H1 (cell line): Measurements from ENCODE around the gene CBR3. TPM values are rescaled to one million over a fixed set of nuclear protein-coding genes. Genes with fewer than 3 reads are reported as not detected.

Experiments used
- CTCF ChIA-PET: fragments of 300-600 bp; sonication (Branson Sonifier 250); formaldehyde crosslinking; loops from one replicate; lab custom pipeline; 2021; ENCODE audit not compliant: partially characterized antibody; lab: Charles Lee
- POLR2A ChIA-PET: fragments of 300-600 bp; sonication (Branson Sonifier 250); formaldehyde crosslinking; loops from one replicate; lab custom pipeline; 2021; ENCODE audit warnings: inconsistent platforms; ENCODE audit not compliant: partially characterized antibody; lab: Charles Lee
- DNase-seq, 2 experiments: peaks; one replicate each; pipeline versions ENCODE4 v3.0.0 to v3.0.0-alpha.2; 2010 to 2022; ENCODE audit warnings: low spot score in 2 of 2, low read depth in 1 of 2, mixed read lengths in 1 of 2
- FAIRE-seq: peaks from 2 replicates; lab custom pipeline; 2011; peaks lifted over from hg19 to GRCh38; lab: Jason Lieb, UNC
- H2AFZ ChIP-seq: 2 replicates; pipeline ENCODE4 v1.8.1; 2012; ENCODE audit warnings: low read length, inconsistent platforms
- H2AK5ac ChIP-seq: 2 replicates; pipeline ENCODE4 v1.6.1; 2013; ENCODE audit warnings: low read depth, low read length
- H2BK120ac ChIP-seq: replicated peaks from 2 replicates; pipeline ENCODE3; 2013; ENCODE audit warnings: low read depth, low read length, inconsistent platforms
- H2BK12ac ChIP-seq: 2 replicates; pipeline ENCODE4 v1.6.1; 2013; ENCODE audit warnings: low read depth, low read length
- H2BK15ac ChIP-seq: 2 replicates; pipeline ENCODE4 v1.6.1; 2013; ENCODE audit warnings: low read length
- H2BK20ac ChIP-seq: 2 replicates; pipeline ENCODE4 v1.6.1; 2013; ENCODE audit warnings: low read length
- H2BK5ac ChIP-seq: 2 replicates; pipeline ENCODE4 v1.6.1; 2013; ENCODE audit warnings: low read depth, low read length
- H3K14ac ChIP-seq: 2 replicates; pipeline ENCODE4 v1.6.1; 2013; ENCODE audit warnings: inconsistent platforms; ENCODE audit not compliant: insufficient read length
- H3K18ac ChIP-seq: 2 replicates; pipeline ENCODE4 v1.6.1; 2013; ENCODE audit warnings: low read length; ENCODE audit errors: extremely low read depth
- H3K23ac ChIP-seq: 2 replicates; pipeline ENCODE4 v1.6.1; 2013; ENCODE audit warnings: inconsistent platforms; ENCODE audit not compliant: insufficient read length
- H3K23me2 ChIP-seq: 2 replicates; pipeline ENCODE4 v1.6.1; 2013; ENCODE audit warnings: low read depth, low read length
- H3K27ac ChIP-seq: 2 replicates; pipeline ENCODE4 v1.6.1; 2011; ENCODE audit warnings: low read depth, low read length, inconsistent platforms
- H3K27me3 ChIP-seq, 4 experiments: replicated peaks in 1 of 4; 1 replicate in 1 of 4; 2 replicates in 3 of 4; pipeline versions ENCODE4 v1.6.1 to v1.8.1; 2011 to 2013; ENCODE audit warnings: low read length in 3 of 4, mild to moderate bottlenecking in 3 of 4, inconsistent platforms in 2 of 4, mixed read lengths in 2 of 4, moderate library complexity in 1 of 4; ENCODE audit not compliant: control insufficient read depth in 3 of 4, insufficient read depth in 3 of 4; ENCODE audit errors: extremely low read depth in 1 of 4
- H3K36me3 ChIP-seq, 4 experiments: 2 replicates each; pipeline versions ENCODE4 v1.6.1 to v1.8.1; 2011 to 2013; ENCODE audit warnings: mild to moderate bottlenecking in 4 of 4, low read length in 3 of 4, moderate library complexity in 2 of 4, control low read depth in 1 of 4, inconsistent platforms in 1 of 4; ENCODE audit not compliant: insufficient read depth in 4 of 4, control insufficient read depth in 2 of 4
- H3K4ac ChIP-seq: replicated peaks from 2 replicates; pipeline ENCODE3; 2013; ENCODE audit warnings: low read length, low read depth, mixed read lengths, inconsistent platforms; ENCODE audit not compliant: insufficient read length
- H3K4me1 ChIP-seq, 4 experiments: replicated peaks in 1 of 4; 1 replicate in 1 of 4; 2 replicates in 3 of 4; pipeline versions ENCODE4 v1.6.1 to v1.8.1; 2011 to 2013; ENCODE audit warnings: low read length in 3 of 4, inconsistent platforms in 2 of 4, mixed read lengths in 1 of 4; ENCODE audit not compliant: insufficient read depth in 4 of 4, control insufficient read depth in 3 of 4
- H3K4me2 ChIP-seq, 2 experiments: 2 replicates each; pipeline versions ENCODE4 v1.6.1 to v1.8.1; 2011 to 2013; ENCODE audit warnings: low read depth in 2 of 2, low read length in 2 of 2, control low read depth in 1 of 2, inconsistent platforms in 1 of 2, mild to moderate bottlenecking in 1 of 2; ENCODE audit not compliant: insufficient read depth in 1 of 2
- H3K4me3 ChIP-seq, 4 experiments: fragments of 200-600, 300-600 bp in 1 of 4; sonication (generic), shearing (Covaris generic), sonication (Bioruptor Twin) in 1 of 4; 2 replicates each; pipeline versions ENCODE4 v1.5.1 to v1.8.1; 2011 to 2016; ENCODE audit warnings: low read length in 4 of 4, low read depth in 3 of 4, control low read depth in 2 of 4, inconsistent platforms in 2 of 4, mild to moderate bottlenecking in 2 of 4, mixed read lengths in 1 of 4, moderate library complexity in 1 of 4; ENCODE audit not compliant: insufficient read depth in 2 of 4; ENCODE audit errors: extremely low read depth in 1 of 4
- H3K56ac ChIP-seq: replicated peaks from 2 replicates; pipeline ENCODE3; 2013; ENCODE audit warnings: low read depth, mild to moderate bottlenecking, mixed read lengths, low read length, inconsistent platforms; ENCODE audit not compliant: insufficient read length
- H3K79me1 ChIP-seq: 2 replicates; pipeline ENCODE4 v1.6.1; 2013; ENCODE audit warnings: low read depth, low read length, control low read depth
- H3K79me2 ChIP-seq, 2 experiments: 2 replicates each; pipeline versions ENCODE4 v1.6.1 to v1.8.1; 2012 to 2013; ENCODE audit warnings: low read length in 2 of 2, mild to moderate bottlenecking in 2 of 2, inconsistent platforms in 1 of 2; ENCODE audit not compliant: insufficient read depth in 2 of 2, control insufficient read depth in 1 of 2
- H3K9ac ChIP-seq, 4 experiments: replicated peaks in 1 of 4; 1 replicate in 1 of 4; 2 replicates in 3 of 4; pipeline versions ENCODE4 v1.6.1 to v1.8.1; 2011 to 2013; ENCODE audit warnings: low read depth in 3 of 4, low read length in 3 of 4, control low read depth in 2 of 4, mild to moderate bottlenecking in 2 of 4, moderate library complexity in 2 of 4, inconsistent platforms in 1 of 4; ENCODE audit errors: extremely low read depth in 1 of 4
- H3K9me3 ChIP-seq, 2 experiments: 2 replicates each; pipeline versions ENCODE4 v1.6.1 to v1.8.1; 2012 to 2013; ENCODE audit warnings: mild to moderate bottlenecking in 2 of 2, moderate library complexity in 2 of 2, control low read depth in 1 of 2, inconsistent platforms in 1 of 2, low read depth in 1 of 2, low read length in 1 of 2, mixed read lengths in 1 of 2; ENCODE audit not compliant: insufficient read depth in 2 of 2
- H4K20me1 ChIP-seq, 2 experiments: replicated peaks in 1 of 2; 2 replicates each; pipeline versions ENCODE3 to v1.8.1; 2011 to 2013; ENCODE audit warnings: inconsistent platforms in 2 of 2, low read length in 2 of 2, mild to moderate bottlenecking in 1 of 2; ENCODE audit not compliant: insufficient read depth in 2 of 2, control insufficient read depth in 1 of 2
- H4K5ac ChIP-seq: 2 replicates; pipeline ENCODE4 v1.6.1; 2013; ENCODE audit warnings: low read length, low read depth, mixed read lengths, inconsistent platforms; ENCODE audit not compliant: insufficient read length
- H4K8ac ChIP-seq: 2 replicates; pipeline ENCODE4 v1.8.0; 2013; ENCODE audit warnings: mild to moderate bottlenecking, moderate library complexity, low read length, inconsistent platforms; ENCODE audit not compliant: insufficient read depth; ENCODE audit errors: extremely low read depth
- H4K91ac ChIP-seq: replicated peaks from 2 replicates; pipeline ENCODE3; 2013; ENCODE audit warnings: low read length, mixed read lengths, inconsistent platforms; ENCODE audit not compliant: insufficient read length
- WGBS, 2 experiments: shearing (Covaris generic) in 1 of 2; methylation state at CpG; one replicate each; pipeline versions ENCODE4 v1.1.6 to v1.1.7; 2013 to 2015; ENCODE audit warnings: low lambda C conversion rate in 2 of 2, mixed read lengths in 2 of 2, inconsistent platforms in 1 of 2, low coverage in 1 of 2, missing lambda C conversion rate in 1 of 2; ENCODE audit not compliant: insufficient replicate concordance in 2 of 2, insufficient coverage in 1 of 2, insufficient read length in 1 of 2; ENCODE audit errors: extremely low coverage in 1 of 2, missing lambda C conversion rate in 1 of 2; 5-methylcytosine and 5-hydroxymethylcytosine counted together
- polyA plus RNA-seq, 7 experiments: library from polyadenylated mRNA; depleted of rRNA in 3 of 7; stranded (reverse) in 5 of 7; unstranded in 2 of 7; fragments of >200 nt in 5 of 7; fragments of 200-250 nt in 2 of 7; gene quantifications; 1 replicate in 5 of 7; 2 replicates in 1 of 7; 4 replicates in 1 of 7; pipeline versions ENCODE4 v1.2.1 to v1.2.3, GENCODE V29; 2011 to 2013; ENCODE audit warnings: missing spikeins in 2 of 7, mixed read lengths in 2 of 7
- total RNA-seq: library from RNA; stranded (reverse); fragmentation: NEBNext Ultra II Directional; extraction: Animal tissue kit (Norgen Biotek cat#: 25700); gene quantifications from 2 replicates; pipeline ENCODE4 v1.2.1, GENCODE V29; 2021
- TF ChIP-seq, protein P1 (sequence below): IDR thresholded peaks from 2 replicates; pipeline ENCODE4 v1.6.1; 2012; ENCODE audit warnings: inconsistent platforms

CBR3 gene
- total and polyA plus RNA-seq, 2 of the 8 experiments (the other 6 are each of a cell fraction or from before 2014, with no cell fraction given): 1.2 to 4.3 TPM

DNA sequence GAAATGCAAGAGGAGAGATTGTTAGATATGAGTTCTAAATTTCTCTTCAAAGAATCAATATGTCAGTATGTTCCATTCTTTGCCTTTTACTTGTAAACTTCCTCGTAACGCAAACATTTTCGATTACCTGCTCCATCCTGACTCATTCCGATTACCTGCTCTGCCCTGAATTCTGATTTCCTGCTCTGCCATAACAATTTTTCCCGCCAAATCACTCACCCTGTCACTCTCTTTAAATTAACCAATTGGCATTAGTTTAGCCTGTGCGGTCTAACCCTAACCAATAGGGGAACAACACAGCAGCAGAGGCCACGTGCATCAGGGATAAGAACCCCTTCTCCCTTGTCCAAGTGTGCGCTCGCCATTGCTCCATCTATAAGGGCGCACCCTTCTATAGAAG lies 25.0 kb upstream of the CBR3 start:
- H3K14ac ChIP-seq: no peak overlapping the region
- H2BK15ac ChIP-seq: no peak overlapping the region
- H3K27ac ChIP-seq: no peak overlapping the region
- H4K5ac ChIP-seq: no peak overlapping the region
- no peaks in the 10 kb centered on the region for H3K27me3 ChIP-seq
- H4K20me1 ChIP-seq: no peaks in the 10 kb centered on the region
- ChIA-PET POLR2A (interaction anchor here (1.4 to 3.6 kb wide), 5 partner anchors 9 to 69 kb away, joined by 3 to 19 read pairs (median 6); partner anchors contain the start of gene SETD4), CTCF (interaction anchor here (0.6 to 4.1 kb wide), 5 partner anchors 13 to 82 kb away, joined by 3 to 19 read pairs (median 3); no protein-coding TSS in a partner anchor)
- no peak overlapping the region for H3K4ac ChIP-seq
- no peak overlapping the region for H3K23ac ChIP-seq
- H3K36me3 ChIP-seq: peaks cover 3 to 29% (median 19%) of the 10 kb centered on the region in 4 experiments; a peak in 6 of 8 replicates
- H3K4me3 ChIP-seq: no peak overlapping the region
- no peak overlapping the region for H4K8ac ChIP-seq
- no peak overlapping the region for H2AFZ ChIP-seq
- FAIRE-seq (no peak), DNase-seq (no peak)
- no peak overlapping the region for H2BK20ac ChIP-seq
- peaks cover 5% of the 10 kb centered on the region for H3K23me2 ChIP-seq
- H3K56ac ChIP-seq: no peak overlapping the region
- no peak overlapping the region for H3K18ac ChIP-seq
- peaks cover 0 to 13% (median 6%) of the 10 kb centered on the region in 4 experiments for H3K4me1 ChIP-seq
- H3K9me3 ChIP-seq: no peaks in the 10 kb centered on the region
- no peak overlapping the region for H2AK5ac ChIP-seq
- WGBS, 2 experiments: 90% methylated on average over 10 of the region's 10 CpGs; no CpG with 5 or more reads in 1 of the 2 experiments
- H3K79me2 ChIP-seq: peaks cover 0 to 29% of the 10 kb centered on the region in 2 experiments; a peak in 2 of 4 replicates
- H3K79me1 ChIP-seq: no peaks in the 10 kb centered on the region
- H3K4me2 ChIP-seq: no peak overlapping the region
- no peak overlapping the region for H3K9ac ChIP-seq
- no peak overlapping the region for H2BK5ac ChIP-seq
- H2BK12ac ChIP-seq: no peak overlapping the region
- H4K91ac ChIP-seq: no peak overlapping the region
- H2BK120ac ChIP-seq: no peak overlapping the region
- TF ChIP-seq, protein P1, sequence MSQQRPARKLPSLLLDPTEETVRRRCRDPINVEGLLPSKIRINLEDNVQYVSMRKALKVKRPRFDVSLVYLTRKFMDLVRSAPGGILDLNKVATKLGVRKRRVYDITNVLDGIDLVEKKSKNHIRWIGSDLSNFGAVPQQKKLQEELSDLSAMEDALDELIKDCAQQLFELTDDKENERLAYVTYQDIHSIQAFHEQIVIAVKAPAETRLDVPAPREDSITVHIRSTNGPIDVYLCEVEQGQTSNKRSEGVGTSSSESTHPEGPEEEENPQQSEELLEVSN: peak; percentile 57; the same call in 1 of the 2 replicates
